OCI-LY1 (cell line): Measurements from ENCODE around the gene DNAAF5.

Source experiments
- EZH2 ChIP-seq: fragments of 200-600 bp; sonication (generic), shearing (Covaris generic); IDR thresholded peaks from 2 replicates; pipeline ENCODE4 v1.8.0; 2017; ENCODE audit warnings: borderline replicate concordance, mixed run types, mild to moderate bottlenecking, antibody characterized with exemption, low read length, moderate library complexity, mixed read lengths
- TF ChIP-seq, protein P1 (sequence below): fragments of 200-600 bp; sonication (generic), shearing (Covaris generic); IDR thresholded peaks from 2 replicates; pipeline ENCODE4 v1.5.1; 2017; ENCODE audit warnings: mild to moderate bottlenecking, antibody characterized with exemption, low read length, moderate library complexity, mixed read lengths

DNA sequence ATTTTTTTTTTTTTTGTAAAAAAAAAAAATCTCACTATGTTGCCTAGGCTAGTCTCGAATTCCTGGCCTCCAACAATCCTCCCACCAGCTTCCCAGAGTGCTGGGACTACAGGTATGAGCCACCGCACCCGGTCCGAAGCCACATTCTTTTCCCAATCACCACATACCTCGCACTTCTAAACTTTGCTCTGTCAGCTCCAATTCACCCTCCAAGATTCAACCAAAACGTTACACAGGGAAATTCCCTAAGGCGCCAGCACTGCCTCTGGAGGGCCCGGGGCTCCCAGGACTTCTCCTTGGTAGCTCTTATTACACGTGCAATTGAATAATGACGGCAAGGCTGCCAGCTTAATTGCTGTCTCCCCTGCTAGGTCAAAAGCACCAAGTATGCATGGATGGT is 10.3 kb upstream of the DNAAF5 start:
- TF ChIP-seq, protein P1, sequence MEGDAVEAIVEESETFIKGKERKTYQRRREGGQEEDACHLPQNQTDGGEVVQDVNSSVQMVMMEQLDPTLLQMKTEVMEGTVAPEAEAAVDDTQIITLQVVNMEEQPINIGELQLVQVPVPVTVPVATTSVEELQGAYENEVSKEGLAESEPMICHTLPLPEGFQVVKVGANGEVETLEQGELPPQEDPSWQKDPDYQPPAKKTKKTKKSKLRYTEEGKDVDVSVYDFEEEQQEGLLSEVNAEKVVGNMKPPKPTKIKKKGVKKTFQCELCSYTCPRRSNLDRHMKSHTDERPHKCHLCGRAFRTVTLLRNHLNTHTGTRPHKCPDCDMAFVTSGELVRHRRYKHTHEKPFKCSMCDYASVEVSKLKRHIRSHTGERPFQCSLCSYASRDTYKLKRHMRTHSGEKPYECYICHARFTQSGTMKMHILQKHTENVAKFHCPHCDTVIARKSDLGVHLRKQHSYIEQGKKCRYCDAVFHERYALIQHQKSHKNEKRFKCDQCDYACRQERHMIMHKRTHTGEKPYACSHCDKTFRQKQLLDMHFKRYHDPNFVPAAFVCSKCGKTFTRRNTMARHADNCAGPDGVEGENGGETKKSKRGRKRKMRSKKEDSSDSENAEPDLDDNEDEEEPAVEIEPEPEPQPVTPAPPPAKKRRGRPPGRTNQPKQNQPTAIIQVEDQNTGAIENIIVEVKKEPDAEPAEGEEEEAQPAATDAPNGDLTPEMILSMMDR = no peak
- no peak for TF ChIP-seq EZH2
